Adrenal gland (tissue), 12 donors: Measurements from ENCODE around the gene PTGFR. TPM values are rescaled to one million over a fixed set of nuclear protein-coding genes. Genes with fewer than 3 reads are reported as not detected.

ENCODE experiments used
- DNase-seq, 7 donors: peaks; one replicate each; pipeline ENCODE4 v3.0.0-alpha.2; 2019 to 2020
- H3K27ac ChIP-seq, 5 donors: fragments of 200-600 bp; sonication (generic) in 4 of 5; 1 replicate in 3 of 5; 2 replicates in 2 of 5; pipeline versions ENCODE4 v1.5.1 to v1.8.0; 2016 to 2020; ENCODE audit warnings: mild to moderate bottlenecking in 1 of 5
- H3K27me3 ChIP-seq: fragments of 200-600 bp; 2 replicates; pipeline ENCODE4 v1.8.0; 2021
- H3K36me3 ChIP-seq, 2 donors: fragments of 200-600 bp; replicated peaks in 1 of 2; 1 replicate in 1 of 2; 2 replicates in 1 of 2; pipeline versions ENCODE4 v1.5.1 to v1.8.0; 2018 to 2022
- H3K4me1 ChIP-seq, 2 donors: fragments of 200-600 bp; replicated peaks in 1 of 2; 1 replicate in 1 of 2; 2 replicates in 1 of 2; pipeline versions ENCODE4 v1.5.1 to v1.8.0; 2018 to 2021
- H3K4me3 ChIP-seq, 4 donors: fragments of 200-600 bp; sonication (generic) in 3 of 4; one replicate each; pipeline ENCODE4 v1.5.1; 2016 to 2018
- H3K9me3 ChIP-seq, 3 donors: fragments of 200-600 bp; sonication (generic) in 1 of 3; replicated peaks in 1 of 3; 1 replicate in 2 of 3; 2 replicates in 1 of 3; pipeline versions ENCODE4 v1.5.1 to v1.8.0; 2016 to 2021
- POLR2A ChIP-seq, 2 donors: fragments of 450-650 bp; IDR thresholded peaks; one replicate each; pipeline ENCODE4 v1.6.1; 2017; ENCODE audit warnings: antibody characterized with exemption in 2 of 2, mild to moderate bottlenecking in 2 of 2, moderate library complexity in 1 of 2
- WGBS, 4 donors: extraction: QIAGEN DNeasy Blood & Tissue Kit in 2 of 4; methylation state at CpG; one replicate each; pipeline versions ENCODE4 v1.1.5 to v1.1.7; 2013 to 2017; 5-methylcytosine and 5-hydroxymethylcytosine counted together
- intact Hi-C, 2 donors: fragments of 100-400 bp; cut with DNase I; formaldehyde crosslinking; loops; one replicate each; pipeline versions ENCODE4 v1.14.1 to v1.15.0; 2022 to 2023
- polyA plus RNA-seq, 3 donors: library from polyadenylated mRNA; stranded (reverse); fragments of 200-250 nt in 2 of 3; fragments of 350-450 nt in 1 of 3; fragmentation: Illumina TruSeq in 1 of 3; extraction: RNeasy Lipid Tissue Mini Kit (QIAGEN cat#74804) in 1 of 3; gene quantifications; one replicate each; pipeline ENCODE4 v1.2.3, GENCODE V29; 2013 to 2014
- total RNA-seq, 9 donors: library from RNA; depleted of rRNA in 4 of 9; stranded (reverse); fragments of >200 nt in 4 of 9; fragments of 120-200 nt in 1 of 9; fragmentation: NEBNext Ultra II Directional in 1 of 9; extraction: Animal tissue kit (Norgen Biotek cat#: 25700) in 1 of 9; gene quantifications; one replicate each; pipeline versions ENCODE4 v1.1.0 to v1.2.4, GENCODE V29; 2013 to 2023
- TF ChIP-seq, protein P1 (sequence below), 6 experiments: fragments of 450-650 bp in 4 of 6; fragments of 200-600 bp in 2 of 6; sonication (generic) in 1 of 6; IDR thresholded peaks; 1 replicate in 5 of 6; 2 replicates in 1 of 6; pipeline versions ENCODE4 v1.5.1 to v1.8.0; 2016 to 2021; ENCODE audit warnings: antibody characterized with exemption in 6 of 6, mild to moderate bottlenecking in 2 of 6, moderate library complexity in 1 of 6
- donor health status: healthy with polysubstance abuse.
- donor health status: Bipolar disorder and iron deficiency.
- donor health status: DM: yes; HTN: yes; CAD: no.
- donor health status: DM: no; HTN: no; CAD: no.
- donor health status: DM: no; HTN: no; CAD: no.
- donor health status: DM: yes; HTN: yes; CAD: no.

The PTGFR gene
- total and polyA plus RNA-seq, 12 donors = 1.0 to 8.9 (median 4.6) TPM

DNA sequence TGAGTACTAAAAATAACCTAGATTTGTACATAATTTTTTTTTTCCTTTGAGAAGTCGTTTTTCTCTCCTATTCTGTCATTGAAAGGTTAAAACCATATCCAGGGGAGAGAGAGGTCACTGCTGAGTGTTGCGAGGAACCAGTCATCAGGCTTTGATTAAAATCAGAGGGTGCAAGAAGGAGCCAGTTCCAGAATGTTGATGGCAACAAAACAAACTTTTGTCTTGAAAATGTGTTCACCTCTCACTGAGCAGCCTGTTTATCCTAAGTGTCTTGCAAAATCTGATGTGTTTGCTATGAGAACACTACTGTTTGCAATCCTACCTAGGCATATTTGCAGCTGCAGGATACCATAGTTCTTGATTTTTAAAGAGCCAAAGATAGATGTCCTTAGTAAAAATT is 25.9 kb downstream of the PTGFR start:
- no peak overlapping the region for H3K4me3 ChIP-seq
- TF ChIP-seq POLR2A (IDR thresholded peaks at IDR 0.05) = no peak
- TF ChIP-seq, protein P1, sequence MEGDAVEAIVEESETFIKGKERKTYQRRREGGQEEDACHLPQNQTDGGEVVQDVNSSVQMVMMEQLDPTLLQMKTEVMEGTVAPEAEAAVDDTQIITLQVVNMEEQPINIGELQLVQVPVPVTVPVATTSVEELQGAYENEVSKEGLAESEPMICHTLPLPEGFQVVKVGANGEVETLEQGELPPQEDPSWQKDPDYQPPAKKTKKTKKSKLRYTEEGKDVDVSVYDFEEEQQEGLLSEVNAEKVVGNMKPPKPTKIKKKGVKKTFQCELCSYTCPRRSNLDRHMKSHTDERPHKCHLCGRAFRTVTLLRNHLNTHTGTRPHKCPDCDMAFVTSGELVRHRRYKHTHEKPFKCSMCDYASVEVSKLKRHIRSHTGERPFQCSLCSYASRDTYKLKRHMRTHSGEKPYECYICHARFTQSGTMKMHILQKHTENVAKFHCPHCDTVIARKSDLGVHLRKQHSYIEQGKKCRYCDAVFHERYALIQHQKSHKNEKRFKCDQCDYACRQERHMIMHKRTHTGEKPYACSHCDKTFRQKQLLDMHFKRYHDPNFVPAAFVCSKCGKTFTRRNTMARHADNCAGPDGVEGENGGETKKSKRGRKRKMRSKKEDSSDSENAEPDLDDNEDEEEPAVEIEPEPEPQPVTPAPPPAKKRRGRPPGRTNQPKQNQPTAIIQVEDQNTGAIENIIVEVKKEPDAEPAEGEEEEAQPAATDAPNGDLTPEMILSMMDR (IDR thresholded peaks at IDR 0.05) = no peak
- intact Hi-C loops = no loop called here
- no peaks in the 10 kb centered on the region for H3K27me3 ChIP-seq
- no peaks in the 10 kb centered on the region for H3K4me1 ChIP-seq
- no peak overlapping the region for H3K27ac ChIP-seq
- no peaks in the 10 kb centered on the region for H3K36me3 ChIP-seq
- no peak for DNase-seq
- WGBS, 4 donors = 37 to 47% (median 39%) methylated on average over 2 of the region's 2 CpGs
- H3K9me3 ChIP-seq = no peaks in the 10 kb centered on the region

DNA sequence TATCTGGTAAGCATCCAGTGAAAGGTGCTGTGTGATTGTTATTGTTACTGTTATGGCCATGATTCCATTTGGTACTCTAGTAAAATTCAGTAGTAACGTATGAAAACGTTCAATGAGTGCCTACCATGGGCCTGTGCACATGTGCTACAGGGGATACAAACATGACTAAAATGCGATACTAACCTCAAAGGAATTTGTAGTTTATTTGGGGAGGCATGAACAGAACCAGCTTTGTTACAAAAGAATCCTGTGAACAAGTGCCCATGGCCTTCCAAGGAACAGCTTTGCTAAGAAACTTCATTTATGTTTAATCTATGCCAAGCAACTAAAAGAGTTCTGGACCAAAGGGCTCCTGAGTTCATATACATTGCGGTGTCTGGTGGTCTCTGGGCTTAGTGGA is 28.7 kb downstream of the PTGFR start:
- H3K4me3 ChIP-seq = no peak overlapping the region
- DNase-seq = no peak
- WGBS, 4 donors = 75 to 90% (median 81%) methylated on average over 4 of the region's 4 CpGs
- no peaks in the 10 kb centered on the region for H3K4me1 ChIP-seq
- H3K36me3 ChIP-seq = no peaks in the 10 kb centered on the region
- H3K27me3 ChIP-seq = no peaks in the 10 kb centered on the region
- no peak for TF ChIP-seq POLR2A (IDR thresholded peaks at IDR 0.05)
- TF ChIP-seq, protein P1 (IDR thresholded peaks at IDR 0.05) = no peak
- no peaks in the 10 kb centered on the region for H3K9me3 ChIP-seq
- intact Hi-C loops = no loop called here
- no peak overlapping the region for H3K27ac ChIP-seq

DNA sequence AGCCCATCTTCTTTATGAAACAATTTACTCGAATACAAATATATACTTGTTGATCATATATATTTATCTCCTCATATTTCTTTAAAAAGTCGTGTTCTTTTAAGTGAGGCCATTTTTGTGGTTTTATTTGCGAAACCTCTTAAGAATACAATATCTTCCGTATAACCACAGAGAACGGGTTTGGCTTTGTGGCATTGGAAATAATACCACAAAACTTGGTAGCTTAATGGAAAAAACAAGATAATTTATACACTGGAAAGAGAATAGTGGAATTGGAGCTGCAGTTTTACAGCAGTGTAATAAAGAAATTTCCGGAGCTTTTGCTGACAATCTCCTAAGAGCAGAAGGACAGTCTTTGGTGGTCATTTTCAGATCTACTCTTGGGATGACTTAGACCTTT is 29.4 kb downstream of the PTGFR start:
- no peak for TF ChIP-seq POLR2A (IDR thresholded peaks at IDR 0.05)
- TF ChIP-seq, protein P1 (IDR thresholded peaks at IDR 0.05) = no peak
- no peaks in the 10 kb centered on the region for H3K4me1 ChIP-seq
- no peaks in the 10 kb centered on the region for H3K9me3 ChIP-seq
- H3K27me3 ChIP-seq = no peaks in the 10 kb centered on the region
- WGBS, 4 donors = 79 to 82% (median 82%) methylated on average over 6 of the region's 6 CpGs
- no peak for DNase-seq
- H3K36me3 ChIP-seq = no peaks in the 10 kb centered on the region
- H3K4me3 ChIP-seq = no peak overlapping the region
- no peak overlapping the region for H3K27ac ChIP-seq
- intact Hi-C loops = no loop called here

DNA sequence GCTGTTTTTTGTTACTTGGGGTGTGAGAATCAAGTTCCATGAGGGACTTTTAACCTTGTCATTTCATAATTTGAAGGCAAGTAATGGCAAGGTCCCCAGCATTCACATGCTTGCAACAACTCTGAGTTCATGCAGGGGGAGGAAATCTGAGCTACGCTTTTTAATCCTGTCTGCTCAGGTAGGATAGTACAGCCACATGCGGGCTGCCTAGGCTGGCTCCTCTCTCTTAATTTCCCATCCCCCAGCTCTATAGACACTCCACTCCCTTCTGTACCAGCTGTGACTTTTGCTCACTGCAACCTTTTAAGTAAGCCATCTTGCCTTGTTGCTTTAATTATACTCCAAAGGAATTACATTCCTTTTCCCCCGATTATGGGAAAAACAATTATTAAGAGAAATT is 30.1 kb downstream of the PTGFR start:
- Histone ChIP-seq H3K4me3 (no peak overlapping the region), H3K27me3 (no peaks in the 10 kb centered on the region), H3K36me3 (no peaks in the 10 kb centered on the region), H3K27ac (no peak overlapping the region), H3K4me1 (no peaks in the 10 kb centered on the region), H3K9me3 (no peaks in the 10 kb centered on the region)
- 85 to 88% (median 88%) methylated on average over 3 of the region's 3 CpGs for WGBS, 4 donors
- intact Hi-C loops = no loop called here
- TF ChIP-seq, protein P1 (IDR thresholded peaks at IDR 0.05) = no peak
- no peak for TF ChIP-seq POLR2A (IDR thresholded peaks at IDR 0.05)
- DNase-seq = no peak
